A673 (cell line): ENCODE measurements around the gene SH3D19. TPM values are rescaled to one million over a fixed set of nuclear protein-coding genes. Genes with fewer than 3 reads are reported as not detected.

Experiments
- BruUV-seq: library from RNA; stranded (reverse); fragments of 400-500 nt; replicated peaks from 2 replicates; lab custom pipeline; 2021; lab: Mats Ljungman, UMichigan
- CTCF ChIA-PET: fragments of 300-600 bp; sonication (Branson Sonifier 250); formaldehyde crosslinking; loops from one replicate; lab custom pipeline; 2022; ENCODE audit warnings: antibody characterized with exemption; lab: Charles Lee
- POLR2A ChIA-PET: fragments of 300-600 bp; sonication (Branson Sonifier 250); formaldehyde crosslinking; loops from one replicate; lab custom pipeline; 2022; ENCODE audit warnings: antibody characterized with exemption; ENCODE audit not compliant: low non-redundant PET; lab: Charles Lee
- DNase-seq: peaks from one replicate; pipeline ENCODE4 v3.0.0-alpha.2; 2015; ENCODE audit warnings: low spot score
- H3K27ac ChIP-seq: fragments of 200-600 bp; sonication (generic); 2 replicates; pipeline ENCODE4 v1.5.1; 2016; ENCODE audit warnings: mixed run types, low read depth, mild to moderate bottlenecking, mixed read lengths, antibody characterized with exemption, low read length; ENCODE audit not compliant: poor library complexity, severe bottlenecking
- H3K27me3 ChIP-seq: fragments of 200-600 bp; sonication (generic); replicated peaks from 2 replicates; pipeline ENCODE4 v1.6.1; 2017; ENCODE audit warnings: mixed run types, low read depth, mild to moderate bottlenecking, mixed read lengths, antibody characterized with exemption, low read length; ENCODE audit not compliant: insufficient read depth, poor library complexity
- H3K36me3 ChIP-seq: fragments of 200-600 bp; sonication (generic); 2 replicates; pipeline ENCODE4 v1.6.1; 2016; ENCODE audit warnings: mixed run types, mild to moderate bottlenecking, mixed read lengths, antibody characterized with exemption, low read length; ENCODE audit not compliant: insufficient read depth, poor library complexity, severe bottlenecking
- H3K4me1 ChIP-seq: fragments of 200-600 bp; sonication (generic); 2 replicates; pipeline ENCODE4 v1.6.1; 2017; ENCODE audit warnings: mixed run types, mild to moderate bottlenecking, mixed read lengths, antibody characterized with exemption, low read length; ENCODE audit not compliant: insufficient read depth, poor library complexity, severe bottlenecking
- H3K4me3 ChIP-seq: fragments of 200-600 bp; sonication (generic); 2 replicates; pipeline ENCODE4 v1.5.1; 2016; ENCODE audit warnings: low read depth, mixed run types, mild to moderate bottlenecking, mixed read lengths, low read length; ENCODE audit not compliant: poor library complexity, severe bottlenecking
- H3K9me3 ChIP-seq: fragments of 200-600 bp; sonication (generic); 2 replicates; pipeline ENCODE4 v1.6.1; 2016; ENCODE audit warnings: mixed run types, low read depth, mild to moderate bottlenecking, mixed read lengths, antibody characterized with exemption, low read length; ENCODE audit not compliant: poor library complexity, severe bottlenecking
- CTCF ChIP-seq: fragments of 300-800, 200-600 bp; sonication (generic); conservative IDR thresholded peaks from 2 replicates; pipeline ENCODE4 v1.5.1; 2017; ENCODE audit warnings: low read depth, mild to moderate bottlenecking, antibody characterized with exemption, low read length, moderate library complexity, mixed read lengths
- EZH2 ChIP-seq: fragments of 200-600 bp; sonication (generic); IDR thresholded peaks from 2 replicates; pipeline ENCODE4 v1.6.1; 2017; ENCODE audit warnings: borderline replicate concordance, low read depth, mild to moderate bottlenecking, mixed read lengths, antibody characterized with exemption, low read length; ENCODE audit not compliant: poor library complexity, severe bottlenecking
- intact Hi-C: fragments of 100-400 bp; cut with micrococcal nuclease; formaldehyde crosslinking; loops from one replicate; pipeline ENCODE4 v1.10.0; 2022; ENCODE audit not compliant: unreplicated experiment
- total RNA-seq: library from RNA; stranded (reverse); gene quantifications from 2 replicates; pipeline ENCODE4 v1.2.3, GENCODE V29; 2021

SH3D19 gene
- total RNA-seq, 1 experiment from 2014 or later: 0.86 TPM

- ChIA-PET POLR2A (no interaction called here), CTCF (no interaction called here)
- no peak for TF ChIP-seq EZH2
- TF ChIP-seq CTCF: no peak
- Histone ChIP-seq H3K4me1 (no peaks in the 10 kb centered on the region), H3K4me3 (no peak overlapping the region), H3K9me3 (no peaks in the 10 kb centered on the region), H3K27ac (no peak overlapping the region), H3K36me3 (no peaks in the 10 kb centered on the region), H3K27me3 (no peaks in the 10 kb centered on the region)
- DNase-seq: no peak
- BruUV-seq: no TSS peak
- intact Hi-C loops: no loop called here
Observed at GRCh38 chr4:151133311-151133710, 192.1 kb downstream of the SH3D19 start.

- H3K9me3 ChIP-seq: no peaks in the 10 kb centered on the region
- H3K4me3 ChIP-seq: no peak overlapping the region
- DNase-seq: no peak
- intact Hi-C loops: no loop called here
- no peak for TF ChIP-seq EZH2
- TF ChIP-seq CTCF: no peak
- H3K4me1 ChIP-seq: no peaks in the 10 kb centered on the region
- H3K36me3 ChIP-seq: no peaks in the 10 kb centered on the region
- H3K27ac ChIP-seq: no peak overlapping the region
- no peaks in the 10 kb centered on the region for H3K27me3 ChIP-seq
- POLR2A ChIA-PET: no interaction called here
- BruUV-seq: no TSS peak
- CTCF ChIA-PET: no interaction called here
Observed at GRCh38 chr4:151129796-151130195, 195.6 kb downstream of the SH3D19 start.

- DNase-seq: peak; percentile 81
- CTCF ChIA-PET: interaction anchor here (0.5 to 1.4 kb wide), 6 partner anchors 54 to 760 kb away, joined by 3 to 9 read pairs (median 4); no protein-coding TSS in a partner anchor
- Histone ChIP-seq H3K27ac (no peak overlapping the region), H3K9me3 (no peaks in the 10 kb centered on the region), H3K27me3 (no peaks in the 10 kb centered on the region), H3K4me3 (no peak overlapping the region), H3K4me1 (no peaks in the 10 kb centered on the region), H3K36me3 (no peaks in the 10 kb centered on the region)
- peak; percentile 82 for TF ChIP-seq CTCF
- no peak for TF ChIP-seq EZH2
- intact Hi-C loops: loop anchor here (1.0 to 10.0 kb wide), 4 partner anchors 245 to 1267 kb away; no protein-coding TSS in a partner anchor
- no TSS peak for BruUV-seq
- POLR2A ChIA-PET: no interaction called here
Observed at GRCh38 chr4:151117371-151117962, 207.9 kb downstream of the SH3D19 start.
